ENCODE data around the gene GNL2. TPM values are rescaled to one million over a fixed set of nuclear protein-coding genes. Genes with fewer than 3 reads are reported as not detected.

Gene GNL2
- total and polyA plus RNA-seq, 12 donors = 13.6 to 462 (median 39.9) TPM

DNA sequence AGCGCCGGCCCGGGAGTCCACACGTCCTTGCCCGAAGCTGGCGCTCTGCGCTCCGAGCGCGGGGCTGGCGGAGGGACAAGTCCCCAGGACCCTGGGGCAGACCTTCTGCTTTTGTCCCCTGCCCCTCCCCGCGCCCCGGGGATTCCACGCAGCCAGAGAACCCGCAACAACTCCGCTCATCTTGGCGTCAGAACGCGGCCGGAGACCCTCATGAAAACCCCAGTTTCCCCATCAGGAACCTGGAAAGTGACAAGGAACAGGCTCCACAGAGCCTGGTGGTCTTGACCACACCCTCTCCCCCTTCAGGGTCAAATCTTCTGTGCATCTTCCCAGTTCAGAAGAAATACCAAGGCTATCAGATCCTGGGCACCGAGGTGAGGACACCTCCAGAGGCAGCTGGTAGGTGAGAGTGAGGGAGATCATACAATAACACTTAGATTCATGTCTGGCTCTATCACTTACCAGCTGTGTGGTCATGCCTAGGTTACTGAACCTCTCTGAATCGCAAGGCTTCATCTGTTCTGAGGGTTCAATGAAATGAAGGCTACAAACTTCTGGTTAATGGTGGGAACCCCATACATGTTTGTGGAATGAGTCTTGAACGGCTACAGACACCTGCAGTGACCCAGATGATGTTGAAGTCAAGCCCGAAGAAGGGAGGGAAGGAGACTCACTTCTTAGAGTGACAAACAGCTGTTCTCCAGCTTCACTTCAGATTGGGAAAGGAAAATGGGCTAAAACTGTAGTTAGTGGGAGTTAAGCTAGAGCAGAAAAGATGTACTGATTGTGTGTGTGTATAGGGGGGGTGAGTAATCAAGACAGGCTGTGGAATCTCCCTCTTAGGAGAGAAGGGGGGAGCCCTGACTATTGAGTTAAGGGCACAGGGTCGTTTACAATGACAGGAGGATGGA is 39.5 kb upstream of the GNL2 start:
- TF ChIP-seq, protein P1, sequence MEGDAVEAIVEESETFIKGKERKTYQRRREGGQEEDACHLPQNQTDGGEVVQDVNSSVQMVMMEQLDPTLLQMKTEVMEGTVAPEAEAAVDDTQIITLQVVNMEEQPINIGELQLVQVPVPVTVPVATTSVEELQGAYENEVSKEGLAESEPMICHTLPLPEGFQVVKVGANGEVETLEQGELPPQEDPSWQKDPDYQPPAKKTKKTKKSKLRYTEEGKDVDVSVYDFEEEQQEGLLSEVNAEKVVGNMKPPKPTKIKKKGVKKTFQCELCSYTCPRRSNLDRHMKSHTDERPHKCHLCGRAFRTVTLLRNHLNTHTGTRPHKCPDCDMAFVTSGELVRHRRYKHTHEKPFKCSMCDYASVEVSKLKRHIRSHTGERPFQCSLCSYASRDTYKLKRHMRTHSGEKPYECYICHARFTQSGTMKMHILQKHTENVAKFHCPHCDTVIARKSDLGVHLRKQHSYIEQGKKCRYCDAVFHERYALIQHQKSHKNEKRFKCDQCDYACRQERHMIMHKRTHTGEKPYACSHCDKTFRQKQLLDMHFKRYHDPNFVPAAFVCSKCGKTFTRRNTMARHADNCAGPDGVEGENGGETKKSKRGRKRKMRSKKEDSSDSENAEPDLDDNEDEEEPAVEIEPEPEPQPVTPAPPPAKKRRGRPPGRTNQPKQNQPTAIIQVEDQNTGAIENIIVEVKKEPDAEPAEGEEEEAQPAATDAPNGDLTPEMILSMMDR (IDR thresholded peaks at IDR 0.05) = no peak
- TF ChIP-seq POLR2A (IDR thresholded peaks at IDR 0.05) = no peak
- Histone ChIP-seq H3K27me3 (peaks cover 49% of the 10 kb centered on the region), H3K36me3 (replicated peaks in 1 of 2) (no peaks in the 10 kb centered on the region), H3K9me3 (replicated peaks in 1 of 3) (no peaks in the 10 kb centered on the region), H3K27ac (no peak overlapping the region), H3K4me1 (replicated peaks in 1 of 2) (no peaks in the 10 kb centered on the region), H3K4me3 (peak overlapping the region in 1 of 4 donors; percentile 38)
- WGBS, 4 donors = 7 to 17% (median 10%) methylated on average over 5 to 26 of the region's 26 CpGs
- intact Hi-C loops (cut with DNase I) = no loop called here
- DNase-seq = no peak

DNA sequence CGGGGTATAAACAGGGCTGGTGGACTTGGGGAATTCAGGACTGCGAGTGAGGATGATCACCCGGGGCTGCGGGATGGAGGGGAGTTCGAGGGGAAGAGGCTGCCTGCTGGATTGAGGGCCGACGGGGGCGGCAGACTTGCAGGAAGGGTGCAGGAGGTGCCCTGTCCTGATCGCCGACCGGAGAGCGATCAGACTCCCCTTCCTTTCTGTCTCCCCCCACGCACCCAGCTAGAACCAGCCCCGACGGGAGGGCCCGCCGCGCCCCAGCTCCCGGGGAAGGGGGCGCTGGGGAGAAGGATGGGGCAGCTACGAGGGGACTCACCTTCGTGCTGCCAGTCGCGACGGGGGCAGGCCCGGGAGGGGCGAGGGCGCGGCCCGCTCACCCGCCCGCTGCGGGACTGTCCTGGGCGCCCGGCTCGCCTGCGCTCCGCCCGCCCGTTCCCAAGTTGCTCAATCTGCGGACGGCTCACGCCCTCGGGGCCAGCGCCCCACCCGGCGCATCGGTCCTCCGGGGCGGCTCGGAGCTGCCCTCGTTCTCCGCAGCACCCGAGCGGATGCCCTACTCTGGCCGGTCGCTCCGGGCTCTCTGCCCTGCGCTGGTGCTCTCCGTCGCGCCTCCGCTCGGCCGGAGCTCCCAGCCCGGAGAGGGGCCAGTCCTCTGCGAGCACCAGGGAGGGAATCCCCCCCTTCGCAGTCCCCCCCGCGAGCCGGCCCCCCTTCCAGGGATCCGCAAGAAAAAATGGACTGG is 38.7 kb upstream of the GNL2 start, which contains the start of gene RSPO1:
TSS of gene RSPO1 (minus strand) at position 649 of the 748 bp plus-strand sequence. CDS start 5,231 bp downstream, outside the sequence.
- Histone ChIP-seq H3K27ac (no peak within 1 kb of the TSS), H3K4me3 (peak within 1 kb of the TSS in 1 of 4 donors; percentile 38), H3K9me3 (replicated peaks in 1 of 3) (no peaks in the 10 kb centered on the region), H3K36me3 (replicated peaks in 1 of 2) (no peaks in the 10 kb centered on the region), H3K27me3 (peaks cover 57% of the 10 kb centered on the region), H3K4me1 (replicated peaks in 1 of 2) (no peaks in the 10 kb centered on the region)
- WGBS, 4 donors = 0 to 3% (median 1%) methylated on average over 13 to 72 of the region's 72 CpGs
- intact Hi-C loops (cut with DNase I) = no loop called here
- TF ChIP-seq, protein P1 (IDR thresholded peaks at IDR 0.05) = no peak
- TF ChIP-seq POLR2A (IDR thresholded peaks at IDR 0.05) = no peak
- DNase-seq = no peak

DNA sequence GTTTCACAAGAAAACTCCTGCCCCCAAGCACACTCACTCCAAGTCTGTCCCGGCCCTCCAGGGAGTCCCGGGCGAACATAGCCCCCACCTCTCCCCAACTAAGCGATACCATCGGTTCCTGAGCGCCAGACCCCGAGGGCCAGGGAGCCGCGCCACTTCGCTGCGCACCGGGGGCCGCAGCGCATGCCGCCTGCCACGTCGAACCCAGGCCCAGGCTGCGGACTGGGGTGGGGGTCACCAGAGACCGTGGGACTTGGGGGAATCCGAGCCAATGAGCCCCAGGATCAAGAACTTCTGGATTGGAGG is 38.2 kb upstream of the GNL2 start:
- H3K4me1 ChIP-seq (replicated peaks in 1 of 2) = no peaks in the 10 kb centered on the region
- TF ChIP-seq POLR2A (IDR thresholded peaks at IDR 0.05) = no peak
- TF ChIP-seq, protein P1 (IDR thresholded peaks at IDR 0.05) = no peak
- no peak overlapping the region for H3K27ac ChIP-seq
- no peaks in the 10 kb centered on the region for H3K9me3 ChIP-seq (replicated peaks in 1 of 3)
- no peak for DNase-seq
- H3K4me3 ChIP-seq = peak overlapping the region in 1 of 4 donors; percentile 38
- intact Hi-C loops (cut with DNase I) = no loop called here
- 1 to 2% methylated on average over 20 of the region's 20 CpGs; no CpG with 5 or more reads in 2 of the 4 donors for whole genome bisulfite sequencing, 4 donors
- no peaks in the 10 kb centered on the region for H3K36me3 ChIP-seq (replicated peaks in 1 of 2)
- H3K27me3 ChIP-seq = peaks cover 63% of the 10 kb centered on the region
